ENCODE results near the gene ARRB2.
A peak's percentile ranks its signal among the peaks of the same experiment; 100 is the strongest.

ARRB2 gene

DNA sequence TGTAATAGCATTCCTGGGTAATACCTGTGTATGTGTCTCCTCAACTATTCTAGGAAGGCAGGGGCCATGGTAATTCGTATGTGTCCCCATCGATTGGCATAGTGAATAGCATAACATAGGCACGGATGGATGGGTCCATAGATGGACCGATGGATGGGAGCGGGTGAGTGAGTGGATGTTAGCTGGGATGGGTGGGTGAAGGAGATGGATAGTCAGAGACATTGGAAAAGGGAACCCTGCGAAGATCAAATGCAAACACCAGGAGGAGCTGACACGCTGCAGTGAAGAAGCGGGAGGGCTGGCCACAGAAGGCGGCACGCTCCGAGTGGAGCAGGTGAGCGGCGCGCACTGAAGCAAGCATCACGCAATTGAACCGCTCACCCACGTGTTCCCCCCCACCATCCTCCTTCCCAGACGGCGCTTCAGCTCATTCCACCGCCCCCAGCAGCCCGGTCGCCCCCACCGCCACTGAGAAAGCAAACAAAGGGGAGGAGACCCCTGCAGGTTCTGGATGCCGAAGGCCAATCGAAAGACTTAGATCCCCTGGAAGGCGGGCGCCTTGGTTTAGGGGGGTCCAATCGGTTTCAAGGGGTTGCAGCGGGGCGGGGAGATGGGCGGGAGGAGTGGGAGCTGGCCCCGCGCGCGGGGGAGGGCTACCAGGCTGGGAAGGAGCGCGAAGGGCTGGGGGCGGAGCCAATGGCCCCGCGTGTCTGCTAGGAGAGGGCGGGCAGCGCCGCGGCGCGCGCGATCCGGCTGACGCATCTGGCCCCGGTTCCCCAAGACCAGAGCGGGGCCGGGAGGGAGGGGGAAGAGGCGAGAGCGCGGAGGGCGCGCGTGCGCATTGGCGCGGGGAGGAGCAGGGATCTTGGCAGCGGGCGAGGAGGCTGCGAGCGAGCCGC is at the start of gene ARRB2:
Gene ARRB2 (plus strand): TSS at position 839 of the 899 bp plus-strand sequence. CDS start 90 bp downstream, outside the sequence.
- DNase-seq (ENCODE audit: low spot score in 2 of 2) (peak; percentile 93 to 98), ATAC-seq (peak; percentile 89)
- Mint-ChIP-seq H3K9me3 (no peaks in the 10 kb centered on the region), H3K4me3 (peak within 1 kb of the TSS; percentile 95), H3K4me1 (peaks cover 60% of the 10 kb centered on the region), H3K27ac (peak within 1 kb of the TSS; percentile 95), H3K36me3 (peaks cover 36% of the 10 kb centered on the region)

DNA sequence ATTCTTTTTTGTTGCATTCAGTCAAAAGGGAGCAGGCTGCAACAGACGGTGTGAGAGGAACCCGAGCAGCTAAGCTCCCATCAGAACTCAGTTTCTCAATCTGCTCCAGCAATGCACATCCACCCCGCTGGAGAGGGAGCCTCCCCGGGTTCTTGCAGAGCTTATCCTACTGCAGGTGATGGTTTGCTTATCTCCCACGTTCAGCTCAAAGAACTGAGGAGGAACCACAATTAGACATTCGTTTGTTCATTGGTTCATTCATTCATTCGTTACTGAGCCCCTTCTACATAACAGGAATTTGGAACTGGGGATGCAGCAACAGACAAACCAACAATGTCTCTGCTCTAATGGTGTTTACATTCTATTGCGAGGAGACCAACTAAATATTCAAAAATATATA is 46.7 kb upstream of the ARRB2 start:
- Mint-ChIP-seq H3K27ac (no peak overlapping the region), H3K4me1 (peaks cover 2% of the 10 kb centered on the region), H3K4me3 (no peak overlapping the region), H3K9me3 (no peaks in the 10 kb centered on the region), H3K36me3 (no peaks in the 10 kb centered on the region)
- ATAC-seq (no peak), DNase-seq (ENCODE audit: low spot score in 2 of 2) (no peak)

DNA sequence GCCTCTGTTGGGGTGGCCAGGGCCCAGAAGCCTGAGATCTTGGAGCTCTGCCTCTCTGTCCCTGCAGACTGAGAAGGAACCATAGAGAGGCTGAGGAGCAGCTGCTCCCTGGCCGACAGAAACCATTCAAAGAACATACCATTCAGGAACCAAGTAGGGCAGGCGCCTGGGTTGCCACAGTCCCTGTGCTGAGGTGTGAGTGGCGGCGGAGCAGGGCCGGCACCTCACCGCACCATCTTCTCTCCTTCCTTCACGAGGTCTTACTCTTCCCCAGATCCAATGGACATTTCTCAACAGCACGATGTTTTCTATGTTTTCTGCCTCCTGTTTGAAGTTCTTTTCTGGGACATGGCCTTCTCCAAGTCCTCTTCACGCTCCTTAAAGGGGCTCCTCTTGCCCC is 46.2 kb upstream of the ARRB2 start:
- Mint-ChIP-seq H3K9me3 (no peaks in the 10 kb centered on the region), H3K4me1 (no peaks in the 10 kb centered on the region), H3K36me3 (no peaks in the 10 kb centered on the region), H3K4me3 (no peak overlapping the region), H3K27ac (no peak overlapping the region)
- DNase-seq (ENCODE audit: low spot score in 2 of 2) (no peak), ATAC-seq (no peak)

DNA sequence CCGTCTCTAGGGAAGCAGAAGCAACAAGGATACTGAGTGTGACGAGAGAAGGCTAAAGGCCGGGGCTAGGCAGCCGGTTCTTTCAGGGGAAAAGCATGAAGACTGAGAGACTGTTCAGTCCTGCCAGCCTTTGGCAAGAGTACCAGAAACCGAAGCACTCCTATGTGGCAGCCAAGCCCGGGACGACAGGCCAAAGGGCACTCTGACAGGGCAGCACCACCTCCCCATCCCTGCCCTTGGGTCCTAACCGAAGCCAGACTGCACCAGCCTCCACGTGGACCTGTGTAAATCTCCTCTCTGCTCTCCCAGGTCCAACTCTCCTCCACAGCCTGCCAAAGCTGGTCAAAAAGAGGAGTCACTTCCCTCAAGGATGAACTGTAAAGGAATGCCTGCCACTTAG is 45.4 kb upstream of the ARRB2 start:
- ATAC-seq (no peak), DNase-seq (ENCODE audit: low spot score in 2 of 2) (no peak)
- peaks cover under 1% of the 10 kb centered on the region for H3K36me3 Mint-ChIP-seq
- no peaks in the 10 kb centered on the region for H3K9me3 Mint-ChIP-seq
- no peak overlapping the region for H3K4me3 Mint-ChIP-seq
- no peak overlapping the region for H3K27ac Mint-ChIP-seq
- H3K4me1 Mint-ChIP-seq = no peaks in the 10 kb centered on the region

DNA sequence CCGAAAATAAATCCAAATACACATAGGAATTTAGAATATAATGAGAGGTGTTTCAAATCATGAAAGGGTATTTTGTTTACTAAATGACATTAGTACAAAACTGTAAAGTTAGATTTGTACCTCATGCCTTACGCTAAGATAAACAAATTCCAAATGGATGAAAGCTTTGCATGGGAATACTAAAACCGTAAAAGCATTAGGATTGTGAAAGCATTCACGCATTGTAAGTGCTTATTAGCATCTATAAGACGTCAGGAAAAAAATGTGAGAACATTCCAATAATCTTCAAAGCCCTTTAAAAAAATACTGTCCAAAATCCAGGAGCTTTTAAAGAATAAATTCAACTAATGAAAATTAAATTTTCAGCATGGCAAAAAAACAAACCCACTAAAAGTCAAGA is 44.1 kb upstream of the ARRB2 start:
- no peak for DNase-seq (ENCODE audit: low spot score in 2 of 2)
- H3K36me3 Mint-ChIP-seq = peaks cover 13% of the 10 kb centered on the region
- no peak for ATAC-seq
- no peaks in the 10 kb centered on the region for H3K9me3 Mint-ChIP-seq
- no peak overlapping the region for H3K4me3 Mint-ChIP-seq
- H3K4me1 Mint-ChIP-seq = no peaks in the 10 kb centered on the region
- H3K27ac Mint-ChIP-seq = no peak overlapping the region

DNA sequence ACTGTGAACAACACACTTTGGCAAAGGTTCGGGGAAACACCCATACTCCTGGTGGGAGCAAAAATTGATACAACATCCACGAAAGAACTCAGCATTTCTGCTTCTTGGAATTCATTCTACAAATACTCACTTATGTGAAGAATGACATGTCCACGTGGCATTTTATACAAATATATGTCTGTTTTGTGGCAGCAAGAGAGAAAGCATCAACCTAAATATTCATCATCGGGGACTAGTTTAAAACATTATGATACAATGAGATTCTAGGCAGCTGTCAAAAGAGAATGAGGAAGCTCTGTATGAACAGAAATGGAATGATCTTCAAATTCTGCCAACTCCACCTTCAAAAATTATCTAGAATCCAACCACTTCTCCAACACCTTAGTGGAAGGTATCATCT is 43.3 kb upstream of the ARRB2 start:
- ATAC-seq = no peak
- no peak overlapping the region for H3K27ac Mint-ChIP-seq
- no peak overlapping the region for H3K4me3 Mint-ChIP-seq
- H3K36me3 Mint-ChIP-seq = peaks cover 21% of the 10 kb centered on the region
- no peak for DNase-seq (ENCODE audit: low spot score in 2 of 2)
- no peaks in the 10 kb centered on the region for H3K9me3 Mint-ChIP-seq
- no peaks in the 10 kb centered on the region for H3K4me1 Mint-ChIP-seq

DNA sequence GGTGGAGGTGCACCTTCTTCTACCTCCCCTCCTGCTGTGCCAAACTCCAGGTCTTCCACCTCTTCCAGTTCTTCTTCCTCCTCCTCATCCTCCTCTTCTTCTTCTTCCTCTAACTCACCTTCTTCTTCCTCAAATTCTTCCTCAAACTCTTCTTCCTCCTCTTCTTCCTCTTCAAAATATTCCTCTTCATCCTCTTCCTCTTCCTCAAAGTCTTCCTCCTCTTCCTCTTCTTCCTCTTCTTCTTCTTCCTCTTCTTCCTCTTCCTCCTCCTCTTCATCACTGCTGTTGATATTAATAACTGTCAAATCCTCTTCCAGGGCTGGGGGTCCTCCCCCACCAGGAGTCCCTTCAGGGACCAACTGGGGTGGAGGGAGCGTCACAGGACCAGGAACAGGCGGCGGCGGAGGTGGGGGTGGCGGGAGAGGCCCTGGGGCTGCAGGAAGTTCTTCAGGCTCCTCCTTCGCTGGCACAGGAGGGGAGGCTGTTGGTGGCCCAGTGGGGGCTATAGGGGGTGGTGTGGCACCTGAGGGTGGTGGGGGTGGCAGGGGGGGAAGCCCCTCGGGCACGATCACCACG is 38.3 kb upstream of the ARRB2 start:
- Mint-ChIP-seq H3K36me3 (peaks cover 71% of the 10 kb centered on the region), H3K9me3 (no peaks in the 10 kb centered on the region), H3K27ac (peak overlapping the region; percentile 36), H3K4me1 (no peaks in the 10 kb centered on the region), H3K4me3 (no peak overlapping the region)
- ATAC-seq = no peak
- DNase-seq (ENCODE audit: low spot score in 2 of 2) = no peak

DNA sequence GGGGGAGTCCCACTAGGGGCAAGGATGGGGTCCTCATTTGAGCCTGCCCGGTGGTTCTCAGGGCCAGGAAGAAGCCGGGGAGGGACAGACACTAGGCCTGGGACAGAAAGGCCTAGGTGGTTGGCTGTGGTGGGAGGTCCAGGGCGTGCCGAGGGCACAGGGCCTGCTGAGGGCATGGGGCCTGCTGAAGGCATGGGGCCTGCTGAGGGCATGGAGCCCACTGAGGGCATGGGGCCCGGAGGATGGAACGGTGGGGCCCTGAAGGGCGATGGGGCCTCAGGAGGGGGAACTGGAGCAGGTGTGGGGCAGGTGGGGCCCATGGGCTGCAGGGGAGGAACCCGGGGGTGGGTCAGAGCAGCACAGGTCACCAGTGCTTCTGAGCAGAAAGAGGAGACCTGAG is 37.7 kb upstream of the ARRB2 start:
- ATAC-seq (no peak), DNase-seq (ENCODE audit: low spot score in 2 of 2) (no peak)
- H3K36me3 Mint-ChIP-seq = peaks cover 77% of the 10 kb centered on the region
- peak overlapping the region; percentile 36 for H3K27ac Mint-ChIP-seq
- H3K4me3 Mint-ChIP-seq = no peak overlapping the region
- no peaks in the 10 kb centered on the region for H3K9me3 Mint-ChIP-seq
- no peaks in the 10 kb centered on the region for H3K4me1 Mint-ChIP-seq

DNA sequence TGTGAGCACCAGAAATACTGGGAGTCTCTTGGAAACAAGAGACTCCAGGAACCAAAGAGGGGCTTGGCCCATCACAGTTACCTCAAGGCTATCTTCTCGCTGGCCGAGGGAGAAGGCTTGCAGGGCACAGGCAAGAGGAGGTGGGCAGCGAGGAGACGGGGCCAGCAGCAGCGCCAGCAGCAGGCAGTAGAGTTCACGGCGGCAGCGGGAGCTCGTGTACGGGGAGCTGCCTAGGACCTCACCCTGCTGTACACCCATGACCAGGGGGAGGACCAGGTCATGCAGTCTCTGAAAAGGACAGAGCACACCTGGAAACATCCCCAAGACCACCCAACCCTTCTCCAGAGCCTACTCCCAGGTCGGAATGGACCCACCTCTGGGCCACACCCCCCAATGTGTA is 37.3 kb upstream of the ARRB2 start:
- no peaks in the 10 kb centered on the region for H3K9me3 Mint-ChIP-seq
- no peak overlapping the region for H3K4me3 Mint-ChIP-seq
- DNase-seq (ENCODE audit: low spot score in 2 of 2) = no peak
- ATAC-seq = no peak
- H3K27ac Mint-ChIP-seq = peak overlapping the region; percentile 36
- H3K36me3 Mint-ChIP-seq = peaks cover 81% of the 10 kb centered on the region
- peaks cover 3% of the 10 kb centered on the region for H3K4me1 Mint-ChIP-seq

DNA sequence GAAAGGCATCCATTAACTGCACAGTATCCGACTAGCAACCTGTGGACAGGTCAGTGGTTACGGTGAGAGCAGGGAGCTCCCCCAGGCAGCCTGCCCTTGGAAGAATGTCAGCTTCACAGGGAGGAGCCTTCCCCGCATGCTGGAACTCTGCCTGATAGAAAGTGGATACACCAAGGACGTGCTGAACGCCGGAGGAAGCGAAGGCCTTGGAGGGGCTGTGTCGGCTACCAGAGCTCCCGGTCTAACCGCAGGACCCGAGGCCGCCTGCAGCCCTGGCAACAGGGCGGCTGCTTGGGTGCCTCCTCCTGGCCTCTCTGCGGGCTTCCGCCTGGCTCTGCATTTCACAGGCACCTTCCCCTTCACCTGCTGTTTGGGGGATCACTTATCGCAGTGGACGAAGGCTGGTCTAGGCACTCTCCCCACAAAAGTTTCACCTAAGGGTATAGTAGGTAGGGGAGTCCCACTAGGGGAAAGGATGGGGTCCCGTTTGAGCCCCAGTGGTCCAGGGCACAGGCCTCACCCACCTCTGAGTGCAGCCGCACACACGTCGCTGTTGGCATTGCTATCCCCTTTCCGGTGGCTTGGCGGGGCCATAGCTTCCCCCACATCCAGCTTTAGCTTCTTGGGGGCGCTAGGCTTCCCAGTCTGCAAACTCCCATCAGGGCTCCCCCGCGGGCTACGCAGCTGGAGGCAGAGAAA is 36.3 kb upstream of the ARRB2 start:
- DNase-seq (ENCODE audit: low spot score in 2 of 2) = no peak
- no peak for ATAC-seq
- Mint-ChIP-seq H3K36me3 (peaks cover 91% of the 10 kb centered on the region), H3K4me3 (no peak overlapping the region), H3K4me1 (peaks cover 8% of the 10 kb centered on the region), H3K27ac (no peak overlapping the region), H3K9me3 (no peaks in the 10 kb centered on the region)

DNA sequence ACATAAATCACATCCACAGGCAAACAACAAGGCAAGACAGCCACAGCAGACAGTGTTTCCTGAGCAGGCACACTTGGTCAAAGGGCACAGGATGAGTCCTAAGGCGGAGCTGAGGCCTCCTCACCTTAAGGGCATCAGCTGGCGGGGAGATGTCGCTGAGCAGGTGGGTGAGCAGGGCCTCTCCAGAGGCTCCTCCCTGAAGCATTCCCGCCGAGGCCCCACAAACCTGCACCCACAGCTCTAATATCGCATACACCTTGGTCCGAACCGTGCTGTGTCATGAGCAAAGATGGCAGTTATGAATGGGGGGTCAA is 35.8 kb upstream of the ARRB2 start:
- Mint-ChIP-seq H3K9me3 (no peaks in the 10 kb centered on the region), H3K27ac (no peak overlapping the region)
- DNase-seq (ENCODE audit: low spot score in 2 of 2) = no peak

DNA sequence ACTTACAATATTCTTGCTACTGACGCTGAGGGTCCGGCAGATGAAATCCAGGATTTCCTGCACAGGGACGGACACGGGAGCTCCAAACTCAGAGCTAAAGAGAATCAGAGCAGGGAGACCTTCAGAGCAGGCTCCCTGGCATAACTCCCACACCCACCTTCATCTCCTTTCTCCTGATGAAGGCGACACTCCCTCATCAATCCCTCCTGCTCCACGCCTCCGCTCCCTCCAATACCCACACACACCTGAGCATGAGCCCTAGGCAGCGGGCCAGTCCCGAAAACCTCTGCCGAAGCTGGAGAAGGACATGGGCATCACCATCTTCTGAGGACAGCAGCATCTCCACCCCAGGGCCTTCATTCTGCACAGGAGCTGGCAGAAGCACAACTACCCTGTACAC is 34.6 kb upstream of the ARRB2 start:
- Mint-ChIP-seq H3K9me3 (no peaks in the 10 kb centered on the region), H3K4me1 (peaks cover 16% of the 10 kb centered on the region), H3K27ac (peak overlapping the region; percentile 81), H3K36me3 (peaks cover 99% of the 10 kb centered on the region), H3K4me3 (no peak overlapping the region)
- ATAC-seq = no peak
- DNase-seq (ENCODE audit: low spot score in 2 of 2) = no peak

More for the DNA sequence above, 35.8 kb upstream of the ARRB2 start:
- Mint-ChIP-seq H3K4me1 (peaks cover 8% of the 10 kb centered on the region), H3K4me3 (no peak overlapping the region), H3K36me3 (peaks cover 96% of the 10 kb centered on the region)
- no peak for ATAC-seq

DNA sequence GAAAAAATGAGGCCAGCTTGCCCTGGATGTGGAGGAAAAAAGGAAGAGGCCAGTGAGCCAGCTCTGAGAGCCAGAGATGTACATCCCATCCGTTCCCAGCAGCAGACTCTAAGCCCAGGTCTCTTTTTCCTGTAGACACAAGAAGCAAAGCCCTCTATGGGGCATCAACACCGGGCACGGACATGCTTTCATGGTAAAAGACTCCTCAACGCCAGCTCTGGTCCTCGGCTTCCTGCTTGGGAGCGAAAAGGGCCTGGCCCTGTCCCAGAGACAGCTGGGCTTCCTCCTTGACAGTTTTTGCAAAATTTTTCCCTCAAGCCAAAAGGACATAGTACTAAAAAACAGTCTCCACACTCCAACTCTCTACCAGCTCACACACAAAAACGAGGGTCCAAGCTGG is 33.6 kb upstream of the ARRB2 start:
- H3K9me3 Mint-ChIP-seq = no peaks in the 10 kb centered on the region
- peaks cover 100% of the 10 kb centered on the region for H3K36me3 Mint-ChIP-seq
- DNase-seq (ENCODE audit: low spot score in 2 of 2) (no peak), ATAC-seq (no peak)
- H3K4me1 Mint-ChIP-seq = peaks cover 16% of the 10 kb centered on the region
- no peak overlapping the region for H3K27ac Mint-ChIP-seq
- H3K4me3 Mint-ChIP-seq = no peak overlapping the region

DNA sequence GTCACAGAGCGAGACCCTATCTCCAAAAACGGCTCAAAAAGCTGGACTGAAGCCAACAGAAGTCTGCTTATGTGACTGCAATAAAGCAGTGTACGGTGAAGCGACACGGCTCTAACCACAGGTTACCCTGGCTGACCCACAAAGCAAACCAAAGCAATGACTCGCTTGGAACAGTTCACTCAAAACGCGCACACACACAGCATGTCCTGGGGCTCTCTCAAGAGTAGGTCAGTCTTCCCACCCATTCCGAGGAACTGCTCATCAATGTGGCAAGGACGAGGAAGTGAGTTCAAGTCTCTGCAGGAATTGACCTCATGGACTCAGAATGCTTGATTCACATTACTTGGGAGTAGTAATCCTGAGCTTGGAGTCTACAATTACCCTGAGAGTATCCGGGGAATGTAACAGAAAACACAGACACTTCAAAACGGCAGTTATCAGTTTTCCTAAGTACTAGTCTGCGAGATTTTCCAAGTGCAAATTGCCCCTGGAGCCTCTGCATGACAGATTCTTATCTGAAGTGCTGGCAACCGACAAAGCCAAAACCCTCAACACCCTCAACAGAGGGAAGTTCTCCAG is 31.9 kb upstream of the ARRB2 start:
- H3K9me3 Mint-ChIP-seq = no peaks in the 10 kb centered on the region
- ATAC-seq = peak; percentile 93

DNA sequence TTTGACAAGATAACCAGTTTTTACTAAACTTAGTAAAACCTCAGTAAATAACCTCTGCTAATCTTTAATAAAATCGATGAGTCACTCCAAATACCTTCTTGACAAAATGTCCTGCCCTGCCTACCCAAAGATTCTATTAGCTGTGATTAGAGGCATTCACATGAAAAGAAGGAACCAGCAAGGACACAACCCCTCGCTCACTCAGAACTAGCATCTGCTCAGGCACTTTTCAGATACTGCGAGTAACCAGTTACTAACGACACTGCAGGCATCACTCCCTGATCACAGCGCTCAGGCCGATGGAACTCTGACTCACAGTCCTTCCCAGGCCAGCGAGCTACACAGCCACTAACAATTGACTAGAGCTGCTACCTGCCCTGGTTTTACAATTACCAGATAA is 30.8 kb upstream of the ARRB2 start:
- ATAC-seq (no peak), DNase-seq (ENCODE audit: low spot score in 2 of 2) (no peak)
- H3K36me3 Mint-ChIP-seq = peaks cover 100% of the 10 kb centered on the region
- H3K4me1 Mint-ChIP-seq = peaks cover 16% of the 10 kb centered on the region
- H3K9me3 Mint-ChIP-seq = no peaks in the 10 kb centered on the region
- no peak overlapping the region for H3K4me3 Mint-ChIP-seq
- no peak overlapping the region for H3K27ac Mint-ChIP-seq

More for the DNA sequence above, 31.9 kb upstream of the ARRB2 start:
- Mint-ChIP-seq H3K4me3 (no peak overlapping the region), H3K36me3 (peaks cover 100% of the 10 kb centered on the region), H3K27ac (peak overlapping the region; percentile 40), H3K4me1 (peaks cover 16% of the 10 kb centered on the region)
- DNase-seq (ENCODE audit: low spot score in 2 of 2) = no peak

All from stimulated activated effector memory CD8-positive, alpha-beta T cell treated with anti-CD3 and anti-CD28 coated beads, Interleukin-12 subunit alpha, Interleukin-12 subunit beta, amount 100 ng/mL, for 72 hours (primary cell).